ENCODE measurements around the gene OR6N2.

Gene OR6N2

DNA sequence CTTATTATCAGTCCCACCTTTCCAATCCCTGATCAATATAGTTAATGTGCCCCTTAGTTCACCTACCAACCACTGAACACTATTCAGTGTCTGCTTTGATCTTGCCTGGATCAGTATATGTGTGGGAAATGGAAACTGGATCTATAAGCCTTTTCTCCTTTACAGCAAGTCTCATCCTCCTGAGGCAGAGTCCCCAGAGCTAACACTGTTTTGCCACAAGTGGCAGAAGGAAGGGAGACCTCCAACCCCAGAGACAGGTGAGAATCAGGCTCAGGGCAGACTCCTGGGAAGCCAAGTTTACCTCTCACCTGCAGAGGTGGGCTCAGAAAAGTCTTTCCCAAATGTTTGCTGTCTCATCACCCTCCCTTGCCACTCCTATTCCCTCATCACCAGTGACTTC is at the start of gene OR6N2:
OR6N2 (minus strand) TSS at position 101 of the 400 bp plus-strand sequence. CDS start 3,569 bp downstream, outside the sequence.
- no peak for DNase-seq

- no peak for DNase-seq
These were observed 49.2 kb upstream of the OR6N2 start for GRCh38 chr1:158830074-158830677.

- DNase-seq: no peak
These were observed 40.7 kb upstream of the OR6N2 start for GRCh38 chr1:158821723-158822122.

DNA sequence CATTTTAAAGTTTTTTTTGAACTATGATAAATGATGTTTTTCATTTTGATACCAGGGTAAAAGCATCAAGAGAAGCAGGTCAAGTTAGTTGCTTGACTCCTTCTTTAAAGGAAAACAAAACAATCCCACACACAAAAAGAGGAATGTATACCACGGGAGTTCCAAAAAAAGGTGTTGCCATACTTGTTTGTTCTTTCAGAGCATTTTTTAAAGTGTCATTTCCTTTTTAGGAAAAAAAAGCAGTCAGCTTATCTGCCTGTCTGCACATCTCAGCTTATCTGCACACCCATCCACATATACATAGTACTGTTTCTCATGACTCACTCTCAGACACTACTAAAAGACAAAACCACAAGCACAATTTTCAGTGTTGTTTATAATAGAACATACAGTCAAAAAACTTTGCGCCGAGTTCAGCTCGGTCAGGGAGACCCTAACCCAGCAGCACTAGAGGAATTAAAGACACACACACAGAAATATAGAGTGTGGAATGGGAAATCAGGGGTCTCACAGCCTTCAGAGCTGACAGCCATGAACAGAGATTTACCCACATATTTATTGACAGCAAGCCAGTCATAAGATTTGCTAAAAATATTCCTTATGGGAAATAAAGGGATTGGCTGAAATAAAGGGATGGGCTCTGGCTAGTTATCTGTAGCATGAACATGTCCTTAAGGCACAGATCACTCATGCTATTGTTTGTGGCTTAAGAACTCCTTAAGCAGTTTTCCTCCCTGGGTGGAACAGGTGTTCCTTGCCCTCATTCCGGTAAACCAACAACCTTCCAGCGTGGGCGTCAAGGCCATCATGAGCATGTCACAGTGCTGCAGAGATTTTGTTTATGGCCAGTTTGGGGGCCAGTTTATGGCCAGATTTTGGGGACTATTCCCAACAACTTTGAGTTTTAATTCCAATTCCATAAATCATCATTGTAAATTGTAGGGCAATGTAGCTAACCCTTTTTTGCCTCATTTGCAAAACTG is 38.7 kb upstream of the OR6N2 start:
- DNase-seq: no peak

- no peak for DNase-seq
These were observed 38.0 kb upstream of the OR6N2 start for GRCh38 chr1:158818975-158819431.

DNA sequence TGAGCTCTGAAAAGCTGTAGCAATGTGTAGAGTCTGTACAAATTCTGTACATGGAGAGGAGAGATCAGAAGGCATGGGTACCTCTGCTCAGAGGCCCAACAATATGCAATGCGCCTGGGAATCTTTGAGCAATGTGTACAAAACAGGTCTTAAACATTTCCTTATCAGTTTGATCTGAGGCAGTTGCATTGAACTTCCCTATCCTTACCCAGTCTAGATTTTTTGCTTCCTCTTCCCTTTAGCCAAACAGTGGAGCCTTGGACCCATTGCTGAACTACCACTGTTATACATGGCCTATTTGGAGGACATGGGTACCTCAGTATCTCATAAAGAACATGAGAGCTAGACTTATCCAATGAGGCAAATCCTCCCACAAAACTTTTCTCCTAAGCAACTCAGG is 37.6 kb upstream of the OR6N2 start:
- DNase-seq: no peak

DNA sequence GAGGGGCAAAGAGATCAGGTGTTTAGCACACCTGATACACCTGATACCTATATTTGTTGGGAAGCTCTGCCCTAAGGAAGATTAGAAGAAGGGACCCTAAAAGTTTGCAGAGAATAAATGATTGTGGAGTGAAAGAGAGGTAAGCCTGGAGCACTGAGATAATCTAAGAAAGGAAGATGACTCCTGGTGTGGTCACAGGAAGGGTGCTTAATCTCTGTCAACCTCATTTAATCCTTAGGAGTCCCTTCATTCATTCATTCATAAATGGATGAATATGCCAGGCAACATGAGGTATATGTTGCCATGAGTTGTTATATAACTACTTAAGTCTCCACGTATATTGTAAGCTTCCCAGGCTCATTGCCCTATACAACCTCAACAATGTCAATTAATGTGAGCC is 34.0 kb upstream of the OR6N2 start:
- DNase-seq: no peak

- DNase-seq: no peak
These were observed 32.2 kb upstream of the OR6N2 start for GRCh38 chr1:158813164-158813563.

- no peak for DNase-seq
These were observed 31.3 kb upstream of the OR6N2 start for GRCh38 chr1:158812336-158812735.

DNA sequence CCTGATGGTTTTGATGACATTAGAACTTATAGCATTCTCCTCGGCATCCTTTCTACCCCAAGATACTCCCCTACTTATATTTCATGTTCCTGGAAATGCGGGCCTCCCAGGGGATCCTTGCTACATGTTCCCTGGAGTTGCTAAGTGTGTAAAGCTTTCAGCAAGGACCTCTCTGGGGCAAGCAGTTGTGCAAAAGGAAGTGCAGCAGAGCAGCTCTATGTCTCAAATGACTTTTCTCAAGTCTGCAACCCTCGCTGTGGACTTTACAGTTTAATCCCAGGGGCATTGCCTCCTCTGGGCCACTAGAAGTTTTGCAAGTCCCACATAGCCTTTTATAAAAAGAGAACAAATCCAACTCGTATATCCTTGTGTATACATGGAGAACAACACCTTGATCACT is 29.3 kb upstream of the OR6N2 start:
- no peak for DNase-seq

DNA sequence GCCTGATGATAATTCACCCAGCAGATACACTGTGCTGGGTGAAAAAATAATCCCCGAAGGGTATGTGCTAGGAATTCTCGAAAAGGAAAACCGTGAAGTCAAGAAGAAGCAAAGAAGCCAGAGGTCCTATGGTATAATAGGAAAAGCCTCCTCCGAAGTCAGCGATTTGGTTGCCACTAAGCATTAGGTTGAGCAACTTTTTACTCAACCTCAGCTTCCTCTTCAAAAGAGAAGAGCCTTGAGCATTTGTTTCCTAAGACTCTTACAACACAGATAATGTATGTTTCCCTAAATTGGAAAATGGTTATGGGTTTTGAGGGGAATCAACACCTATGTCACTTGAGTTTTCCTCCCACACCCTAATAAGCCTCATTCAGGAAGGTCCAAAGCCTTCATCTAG is 28.9 kb upstream of the OR6N2 start:
- DNase-seq: no peak

GRCh38 chr1:158809256-158809655 is 28.3 kb upstream of the OR6N2 start:
- no peak for DNase-seq

- no peak for DNase-seq
These were observed 26.0 kb upstream of the OR6N2 start for GRCh38 chr1:158806916-158807536.

GRCh38 chr1:158803678-158804077 is 22.7 kb upstream of the OR6N2 start:
- no peak for DNase-seq

GRCh38 chr1:158801396-158801795 is 20.4 kb upstream of the OR6N2 start:
- no peak for DNase-seq

GRCh38 chr1:158800526-158800925 is 19.5 kb upstream of the OR6N2 start:
- DNase-seq: no peak

- no peak for DNase-seq
These were observed 18.7 kb upstream of the OR6N2 start for GRCh38 chr1:158799689-158800088.

DNA sequence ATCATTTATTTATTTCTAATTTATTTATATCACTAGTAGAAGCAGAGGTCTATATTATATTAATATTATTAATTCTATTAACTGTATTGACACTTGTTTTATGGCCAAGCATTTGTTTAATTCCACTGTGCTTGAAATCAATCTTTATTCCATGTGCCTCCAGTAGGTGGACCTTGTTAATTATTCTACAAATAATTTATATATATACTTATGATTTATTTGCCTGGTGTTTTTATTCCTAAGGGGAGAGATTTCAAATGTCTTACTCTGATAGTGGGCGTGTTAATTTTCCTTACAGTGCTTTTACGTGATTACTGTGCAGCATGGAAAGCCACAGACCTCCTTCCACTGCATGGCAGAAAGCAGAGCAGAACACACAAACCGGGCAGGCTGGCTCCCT is 17.5 kb upstream of the OR6N2 start:
- DNase-seq: no peak

DNA sequence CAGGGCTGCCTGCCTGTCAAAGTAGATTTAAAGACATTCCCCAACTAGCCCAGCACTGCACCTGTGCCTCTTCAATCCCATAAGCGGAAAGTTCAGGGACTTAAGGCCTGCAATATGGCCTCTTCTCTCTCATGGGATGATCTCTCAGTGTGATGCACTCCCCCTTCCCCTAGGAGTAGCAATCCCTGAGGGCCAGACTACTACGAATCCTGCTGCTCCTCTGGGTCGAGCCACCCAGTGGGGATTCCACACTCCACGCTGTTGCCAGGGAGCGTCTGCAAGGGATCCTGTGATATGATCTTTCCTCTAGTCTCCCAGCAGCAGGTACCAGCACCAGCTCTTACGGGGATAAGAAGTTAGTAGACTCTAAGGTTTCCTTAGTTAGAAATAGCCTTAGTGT is 13.2 kb upstream of the OR6N2 start:
- no peak for DNase-seq

- no peak for DNase-seq
These were observed 12.6 kb upstream of the OR6N2 start for GRCh38 chr1:158793604-158794003.

- DNase-seq: no peak
These were observed 8.8 kb downstream of the OR6N2 start, which contains the start of gene OR6N1 for GRCh38 chr1:158771950-158772866. OR6N1 (minus strand) TSS chr1:158772195; CDS start chr1:158766682, 5,513 bp downstream.

DNA sequence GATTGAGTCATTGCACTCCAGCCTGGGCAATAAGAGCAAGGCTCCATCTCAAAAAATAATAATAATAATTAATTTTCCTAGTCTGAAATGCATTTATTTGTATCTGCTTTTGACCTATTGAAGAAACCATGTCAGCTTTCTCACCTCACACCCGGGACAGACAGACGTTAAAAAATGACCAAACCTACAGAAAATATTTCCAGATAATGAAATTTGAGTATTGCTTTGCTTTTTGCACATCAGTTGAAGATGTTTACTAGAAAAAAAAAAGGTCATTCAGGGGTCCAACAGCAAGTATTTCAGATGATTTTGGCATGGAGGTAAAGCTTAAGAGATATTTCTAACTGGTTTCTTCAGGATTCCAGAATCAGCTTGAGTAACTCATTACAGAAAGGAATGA is 26.6 kb downstream of the OR6N2 start, which contains the start of gene OR6K6:
OR6K6 (plus strand) TSS at position 301 of the 400 bp plus-strand sequence. CDS start 168 bp downstream, outside the sequence.
- DNase-seq: no peak

Measured in EL (cell line).